GM21825 (cell line): ENCODE data around the gene C6orf62.
A peak's percentile ranks its signal among the peaks of the same experiment; 100 is the strongest.
"Not testable (repeated sequence)": the region's sequence is repeated elsewhere in the genome, so short reads cannot be mapped to it uniquely, and the experiment has no call there.

Source experiments
- ATAC-seq: cut with Tn5 transposase; IDR thresholded peaks from one replicate; pipeline ENCODE4 v1.9.1; 2021; ENCODE audit warnings: mild to moderate bottlenecking, moderate library complexity; ENCODE audit not compliant: unreplicated experiment

The C6orf62 gene

DNA sequence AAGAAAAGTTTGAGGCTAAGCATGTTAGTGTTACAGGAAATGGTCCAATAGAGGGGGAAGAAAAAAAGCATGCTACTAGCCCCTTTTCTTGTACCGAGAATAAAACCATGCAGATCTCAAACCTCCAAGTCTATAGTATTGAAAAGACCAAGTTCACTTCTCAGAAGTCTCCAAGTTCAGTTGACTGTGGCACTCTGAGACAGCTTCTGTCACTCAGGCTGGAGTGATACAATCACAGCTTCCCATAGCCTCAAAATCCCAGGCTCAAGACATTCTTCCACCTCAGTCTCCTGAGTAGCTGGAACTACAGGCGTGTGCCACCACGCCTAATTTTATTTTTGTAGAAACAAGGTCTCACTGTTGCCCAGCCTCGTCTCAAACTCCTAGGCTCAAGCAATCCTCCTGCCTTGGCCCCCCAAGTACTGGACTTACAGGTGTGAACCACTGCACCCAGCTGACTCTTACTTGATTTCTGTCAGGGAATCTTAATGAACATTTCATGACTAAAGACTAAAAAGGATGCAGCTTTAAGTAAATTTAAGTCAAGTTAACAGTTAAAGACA is 16.2 kb downstream of the C6orf62 start:
- ATAC-seq, result no peak

- no peak for ATAC-seq
Observed at GRCh38 chr6:24699521-24700359, 19.2 kb downstream of the C6orf62 start.

DNA sequence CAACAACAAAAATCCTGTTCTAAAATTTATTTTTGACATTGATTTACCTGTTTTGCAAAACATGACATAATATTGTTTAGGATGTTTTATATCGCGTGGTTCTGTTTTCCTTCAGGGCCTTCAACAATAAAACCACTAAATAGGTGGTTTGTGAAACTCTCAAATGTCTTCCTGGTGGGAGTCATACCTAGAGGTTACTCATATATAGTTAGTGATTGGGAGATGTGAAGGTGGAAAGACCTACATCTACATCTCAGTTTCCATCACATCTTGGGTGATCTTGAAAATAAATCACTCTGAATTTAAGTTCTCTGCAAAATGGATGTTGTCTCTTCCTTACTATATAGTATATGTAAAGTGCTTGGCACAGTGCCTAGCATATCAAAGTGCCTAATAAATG is 22.9 kb downstream of the C6orf62 start:
- ATAC-seq, result no peak

DNA sequence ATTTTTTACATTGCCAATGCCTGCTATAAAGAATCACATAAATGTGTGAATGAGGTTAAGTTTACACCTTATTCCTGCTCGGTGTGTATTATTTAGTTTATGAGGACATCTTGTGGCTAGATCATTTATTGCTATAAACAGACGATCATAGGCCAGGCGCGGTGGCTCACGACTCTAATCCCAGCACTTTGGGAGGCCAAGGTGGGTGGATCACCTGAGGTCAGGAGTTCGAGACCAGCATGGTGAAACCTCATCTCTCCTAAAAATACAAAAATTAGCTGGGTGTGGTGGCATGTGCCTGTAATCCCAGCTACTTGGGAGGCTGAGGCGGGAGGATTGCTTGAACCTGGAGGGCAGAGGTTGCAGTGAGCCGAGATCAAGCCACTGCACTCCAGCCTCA is 23.3 kb downstream of the C6orf62 start:
- ATAC-seq, result peak; percentile 56

DNA sequence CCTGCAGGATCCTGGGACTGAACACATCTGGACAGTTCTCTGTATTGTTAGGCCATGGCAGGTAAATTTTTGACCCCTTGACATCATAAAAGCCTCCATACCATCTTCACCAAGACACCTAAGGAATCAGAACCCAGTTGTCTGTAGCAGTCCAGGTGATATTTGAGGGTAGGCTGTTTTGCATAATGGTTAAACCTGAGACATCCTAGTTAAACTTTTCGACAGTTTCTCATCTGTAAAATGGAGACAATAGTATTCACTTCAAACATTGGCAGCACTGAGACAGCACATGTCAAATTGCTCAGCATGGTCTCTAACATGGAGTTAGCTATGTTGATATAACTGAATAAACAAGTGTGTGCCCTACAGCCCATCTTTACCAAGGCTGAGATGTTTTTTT is 24.8 kb downstream of the C6orf62 start:
- ATAC-seq, result no peak

GRCh38 chr6:24692848-24693592 is 25.9 kb downstream of the C6orf62 start:
- ATAC-seq, result no peak

DNA sequence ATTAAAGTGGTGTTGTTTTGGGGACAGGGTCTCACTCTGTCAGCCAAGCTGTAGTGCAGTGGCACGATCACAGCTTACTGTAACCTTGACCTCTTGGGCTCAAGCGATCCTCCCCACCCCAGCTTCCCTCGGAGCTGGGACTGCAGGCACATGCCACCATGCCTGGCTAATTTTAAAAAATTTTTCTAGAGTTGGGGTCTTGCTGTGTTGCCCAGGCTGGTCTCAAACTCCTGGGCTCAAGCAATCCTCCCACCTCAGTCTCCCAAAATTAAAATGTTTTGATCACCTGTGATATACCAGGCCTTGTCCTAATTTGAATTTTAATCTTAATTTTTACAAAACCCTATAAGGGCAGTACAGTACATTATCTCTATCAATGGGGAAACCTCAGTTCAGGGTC is 26.5 kb downstream of the C6orf62 start:
- ATAC-seq, result no peak

DNA sequence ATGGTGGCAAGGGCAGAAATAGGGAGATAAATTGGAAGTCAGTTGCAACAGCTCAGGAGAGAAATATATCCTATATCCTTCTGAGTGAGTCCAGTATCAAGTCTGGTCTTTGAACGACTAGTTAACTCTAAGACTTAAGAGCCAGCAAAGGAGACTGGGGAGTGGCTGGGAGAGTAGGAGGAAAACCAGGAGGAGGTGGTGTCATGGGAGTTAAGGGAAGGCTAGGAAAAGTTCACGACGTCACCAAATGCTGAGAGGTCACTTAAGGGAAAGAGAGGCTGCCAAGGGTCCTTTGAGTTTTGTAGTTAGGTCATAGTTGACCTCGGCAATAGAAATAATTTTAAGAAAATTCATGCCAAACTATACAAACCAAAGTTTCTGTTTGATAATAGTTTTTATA is 27.0 kb downstream of the C6orf62 start:
- ATAC-seq, result no peak

- ATAC-seq, result no peak
Observed at GRCh38 chr6:24691550-24691949, 27.4 kb downstream of the C6orf62 start.

DNA sequence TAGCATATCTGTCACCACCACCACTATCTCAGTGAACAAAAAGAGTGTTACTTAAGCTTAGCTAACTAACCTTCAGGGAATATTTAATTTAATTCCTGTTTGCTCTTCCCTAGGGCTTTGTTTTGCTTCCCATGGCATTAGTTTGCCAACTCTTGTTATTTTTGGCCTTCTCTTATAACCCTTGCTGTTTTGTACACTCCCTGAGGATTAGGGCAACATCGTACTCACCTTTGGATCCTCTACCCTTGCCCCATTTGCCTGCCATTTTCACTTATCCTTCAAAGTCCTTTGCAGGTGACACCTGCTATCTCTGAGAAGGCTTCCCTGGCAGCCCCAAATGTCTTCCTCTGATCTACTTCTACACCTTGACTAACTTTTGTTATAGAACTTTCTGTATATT is 28.4 kb downstream of the C6orf62 start:
- ATAC-seq, result no peak

- no peak for ATAC-seq
Observed at GRCh38 chr6:24689964-24690363, 29.0 kb downstream of the C6orf62 start.

DNA sequence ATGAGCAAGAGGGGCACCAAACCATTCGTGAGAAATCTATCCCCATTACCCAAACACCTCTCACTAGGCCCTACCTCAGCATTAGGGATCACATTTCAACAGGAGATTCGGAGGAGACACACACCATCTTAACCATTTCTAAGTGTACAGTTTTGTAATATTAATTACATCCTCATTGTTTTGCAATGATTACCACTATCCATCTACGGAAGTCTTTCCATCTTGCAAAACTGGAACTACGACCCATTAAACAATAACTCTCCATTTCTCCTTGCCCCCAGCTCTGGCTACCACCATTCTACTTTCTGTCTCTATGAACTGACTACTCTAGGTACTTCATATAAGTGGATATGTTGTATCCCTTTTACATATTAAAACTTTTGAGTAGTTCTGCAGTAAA is 32.0 kb downstream of the C6orf62 start:
- no peak for ATAC-seq

- no peak for ATAC-seq
Observed at GRCh38 chr6:24686408-24686807, 32.5 kb downstream of the C6orf62 start.

- no peak for ATAC-seq
Observed at GRCh38 chr6:24683297-24684296, 35.4 kb downstream of the C6orf62 start.

DNA sequence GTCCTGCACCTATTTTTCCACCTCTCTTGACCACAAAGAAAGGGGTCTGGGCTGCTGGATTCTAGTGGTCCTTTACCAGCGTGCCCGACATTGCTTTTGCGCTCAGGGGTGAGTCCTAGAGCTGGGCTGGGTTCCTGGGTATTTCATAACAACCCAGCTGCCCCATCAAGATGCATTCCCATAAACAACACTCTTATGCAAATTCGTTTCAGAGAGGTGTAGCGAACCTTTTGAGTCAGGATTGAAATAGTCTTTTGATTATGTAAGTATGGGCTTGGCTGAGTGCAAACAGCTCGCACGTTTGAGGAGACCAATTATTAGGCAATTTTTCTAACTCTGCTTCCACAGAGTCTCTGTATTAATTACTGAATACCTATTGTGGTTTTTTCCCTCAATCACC is 38.4 kb downstream of the C6orf62 start:
- no peak for ATAC-seq

DNA sequence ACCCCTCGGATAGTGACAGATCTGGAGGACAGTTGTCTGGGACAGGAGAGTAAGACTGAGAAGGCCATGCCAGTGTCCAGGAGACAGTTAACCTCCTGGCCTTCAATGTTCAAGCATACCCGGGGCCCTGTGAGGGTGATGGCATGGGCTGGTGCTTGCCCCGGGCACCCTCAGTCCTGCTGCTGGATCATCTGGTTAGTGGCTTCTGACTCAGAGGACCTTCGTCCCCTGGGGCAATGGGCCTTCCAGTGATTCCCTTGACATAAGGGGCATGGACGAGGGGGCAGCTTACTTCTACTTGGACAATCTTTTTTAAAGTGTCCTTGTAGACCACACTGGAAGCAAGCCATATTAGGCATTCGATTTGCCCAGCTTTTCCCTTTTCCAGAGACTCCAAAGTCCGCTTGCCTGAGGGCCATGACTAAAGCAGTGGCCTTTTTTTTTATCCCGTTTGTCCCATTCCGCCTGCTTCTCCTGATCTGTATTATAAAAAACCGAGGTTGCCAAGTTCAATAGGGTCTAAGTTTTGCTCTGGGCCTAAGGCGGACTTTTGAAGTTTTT is 40.1 kb downstream of the C6orf62 start:
- not testable (repeated sequence) for ATAC-seq

GRCh38 chr6:24673625-24674024 is 45.3 kb downstream of the C6orf62 start:
- ATAC-seq, result no peak

- no peak for ATAC-seq
Observed at GRCh38 chr6:24672620-24673182, 46.3 kb downstream of the C6orf62 start.

DNA sequence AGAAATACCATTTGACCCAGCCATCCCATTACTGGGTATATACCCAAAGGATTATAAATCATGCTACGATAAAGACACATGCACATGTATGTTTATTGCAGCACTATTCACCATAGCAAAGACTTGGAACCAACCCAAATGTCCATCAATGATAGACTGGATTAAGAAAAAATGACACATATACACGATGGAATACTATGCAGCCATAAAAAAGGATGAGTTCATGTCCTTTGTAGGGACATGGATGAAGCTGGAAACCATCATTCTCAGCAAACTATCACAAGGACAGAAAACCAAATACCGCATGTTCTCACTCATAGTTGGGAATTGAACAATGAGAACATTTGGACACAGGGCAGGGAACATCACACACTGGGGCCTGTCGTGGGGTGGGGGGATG is 47.9 kb downstream of the C6orf62 start:
- ATAC-seq, result not testable (repeated sequence)

- not testable (repeated sequence) for ATAC-seq
Observed at GRCh38 chr6:24670492-24670891, 48.5 kb downstream of the C6orf62 start.
